Measurements from ENCODE around the gene NLRP12.

- TF ChIP-seq EZH2 (IDR thresholded peaks at IDR 0.05; ENCODE audit: borderline replicate concordance, low read length) (no peak), CTCF (conservative IDR thresholded peaks at IDR 0.05 in 1 of 2, IDR thresholded peaks at IDR 0.05 in 1 of 2; ENCODE audit: extremely low read depth in 1 of 2, insufficient read depth in 1 of 2, low read depth in 1 of 2, low read length in 2 of 2) (no peak)
These were observed 37.4 kb downstream of the NLRP12 start for GRCh38 chr19:53786744-53787143.

Measured in mammary epithelial cell (primary cell).